NCI-H1930 (cell line): ENCODE measurements around the gene CDC25A.
"Not testable (repeated sequence)": the region's sequence is repeated elsewhere in the genome, so short reads cannot be mapped to it uniquely, and the experiment has no call there.

ENCODE experiments used
- DNase-seq, 2 experiments: peaks; one replicate each; lab custom pipeline; 2025; lab: John Stamatoyannopoulos, UW

Gene CDC25A

DNA sequence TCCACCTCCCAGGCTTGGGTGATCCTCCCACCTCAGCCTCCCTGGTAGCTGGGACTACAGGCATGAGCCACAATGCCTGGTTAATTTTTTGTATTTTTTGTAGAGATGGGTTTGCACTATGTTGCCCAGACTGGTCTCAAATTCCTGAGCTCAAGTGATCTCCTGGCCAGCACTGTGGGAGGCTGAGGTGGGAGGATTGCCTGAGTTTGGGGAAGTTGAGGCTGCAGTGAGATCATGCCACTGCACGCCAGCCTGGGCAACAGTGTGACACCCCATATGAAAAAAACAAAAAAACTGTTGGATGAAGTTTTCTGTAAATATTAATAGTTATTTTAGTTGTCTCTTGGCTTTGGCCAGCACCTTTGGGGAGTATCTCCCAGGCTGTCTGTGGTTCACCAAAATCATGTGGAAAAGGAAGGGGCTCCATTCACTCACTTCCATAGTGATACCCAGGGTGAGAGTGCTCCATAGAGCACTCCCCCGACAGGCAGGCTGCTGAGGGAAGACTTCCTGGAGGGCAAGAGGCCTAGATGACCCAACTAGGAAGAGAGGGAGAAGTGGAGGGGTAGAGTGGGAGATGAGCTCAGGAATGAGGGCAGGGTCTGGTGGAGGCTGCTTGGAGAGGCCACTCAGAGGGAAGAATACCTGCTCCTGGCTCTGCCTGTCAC is 47.1 kb downstream of the CDC25A start:
- DNase-seq = no peak

DNA sequence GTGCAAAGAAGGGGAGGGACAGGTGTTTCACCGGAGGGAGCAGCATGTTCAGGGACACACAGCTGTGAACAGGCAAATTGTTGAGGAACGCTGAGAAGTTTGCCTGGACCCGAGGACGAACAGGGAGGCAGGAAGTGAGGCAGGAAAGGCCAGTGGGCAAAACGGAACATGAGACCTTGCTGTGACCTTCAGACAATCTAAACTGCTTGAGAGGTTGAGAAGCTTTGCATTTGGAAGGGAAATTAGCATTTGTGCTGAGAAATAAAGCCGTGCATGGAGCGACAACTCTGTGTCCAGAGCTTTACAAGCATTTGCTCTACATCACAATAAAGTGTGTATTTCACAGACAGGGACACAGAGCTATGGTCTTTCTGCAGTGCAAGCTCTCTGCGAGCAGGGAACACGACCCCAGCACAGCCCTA is 47.9 kb downstream of the CDC25A start:
- no peak for DNase-seq

DNA sequence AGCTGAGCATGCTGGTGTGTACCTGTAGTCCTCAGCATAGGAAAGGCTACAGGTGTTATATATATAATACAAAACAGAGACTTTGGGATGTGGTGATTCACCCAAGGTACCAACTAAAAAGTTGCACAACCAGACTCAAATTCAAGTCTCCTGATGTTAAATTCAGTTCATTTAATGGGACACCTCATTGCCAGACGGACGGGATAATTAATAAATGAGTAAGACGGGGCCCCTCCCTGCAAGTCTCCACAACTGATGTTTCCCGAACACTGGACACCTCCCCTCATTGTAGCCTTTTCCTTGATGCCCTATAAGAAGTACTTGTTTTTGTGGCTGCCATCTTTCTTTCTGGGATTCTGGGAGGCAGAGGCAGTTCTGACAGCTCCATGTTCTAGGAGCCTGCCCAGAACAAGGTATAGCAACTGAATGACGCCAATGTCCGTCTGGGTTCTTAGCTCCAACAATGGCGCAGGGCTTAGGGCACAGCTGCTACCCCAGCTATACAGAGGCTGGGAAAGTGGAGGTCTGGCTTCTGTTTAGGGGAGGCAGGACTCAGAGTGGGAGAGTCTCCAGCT is 50.7 kb downstream of the CDC25A start:
- DNase-seq = no peak

DNA sequence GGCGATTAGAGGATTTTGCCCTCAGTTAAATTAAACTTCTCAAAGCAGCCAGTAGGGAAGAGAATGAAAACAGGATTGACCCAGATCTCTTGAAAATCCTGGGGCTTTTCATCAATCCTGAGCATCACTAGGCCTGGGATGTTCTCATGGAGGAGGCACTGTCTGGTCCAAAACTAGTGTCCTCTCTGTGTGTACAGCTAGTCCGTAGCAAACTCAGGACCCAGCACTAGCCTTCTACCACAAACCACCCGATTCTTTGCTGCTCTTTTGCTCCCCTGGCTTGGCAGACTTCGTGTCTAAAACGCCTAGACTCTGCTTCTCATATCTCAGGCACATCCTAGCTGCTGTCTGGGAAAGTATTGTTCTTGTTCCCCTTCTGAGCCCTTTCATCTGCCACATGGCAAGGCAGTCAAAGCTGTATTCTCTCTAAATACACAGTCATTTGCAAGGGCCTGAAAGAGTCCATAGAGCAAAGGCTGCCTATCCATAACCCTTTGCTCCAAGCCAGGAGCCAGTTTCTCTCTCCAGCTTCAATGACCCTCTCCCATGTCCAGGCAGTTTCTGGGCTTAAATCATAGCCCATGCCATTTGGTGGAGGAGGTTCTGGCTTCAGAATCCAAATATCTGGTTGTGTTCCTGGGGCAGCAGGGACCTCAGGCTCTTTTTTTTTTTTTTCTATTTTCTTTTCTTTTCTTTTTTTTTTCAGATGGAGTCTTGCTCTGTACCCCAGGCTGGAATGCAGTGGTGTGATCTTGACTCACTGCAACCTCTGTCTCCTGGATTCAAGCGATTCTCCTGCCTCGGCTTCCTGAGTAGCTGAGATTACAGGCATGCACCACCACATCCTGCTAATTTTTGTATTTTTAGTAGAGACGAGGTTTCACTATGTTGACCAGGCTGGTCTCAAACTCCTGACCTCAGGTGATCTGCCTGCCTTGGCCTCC is 52.4 kb downstream of the CDC25A start:
- no peak for DNase-seq

DNA sequence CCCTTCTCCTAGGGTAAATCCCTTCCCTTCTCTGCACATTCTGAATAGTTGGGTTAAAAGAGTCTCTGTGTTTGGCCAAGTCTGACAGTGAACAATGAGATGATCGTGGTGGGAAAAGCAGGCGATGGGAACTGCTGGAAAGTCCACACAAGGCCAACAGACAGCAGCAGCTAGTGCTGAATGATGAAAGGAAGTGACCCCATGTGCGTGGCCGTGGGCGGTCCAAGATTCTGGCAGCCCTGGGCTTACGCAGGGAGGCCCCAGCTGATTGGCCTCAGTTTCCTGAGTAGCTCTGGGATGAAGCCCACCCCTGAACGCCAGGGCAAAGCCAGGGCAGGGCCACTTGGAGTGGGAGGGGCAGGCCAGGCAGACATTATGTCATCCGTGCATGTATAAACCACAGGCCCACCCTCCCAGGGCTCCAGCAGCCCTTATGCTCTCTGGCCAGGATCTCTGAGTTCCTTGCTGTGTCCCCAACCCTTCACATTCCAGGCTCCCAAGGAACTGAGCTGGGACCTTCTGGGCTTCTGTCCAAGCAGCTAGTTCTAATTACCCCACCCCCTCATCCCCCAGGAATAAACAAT is 57.8 kb downstream of the CDC25A start:
- DNase-seq = no peak

DNA sequence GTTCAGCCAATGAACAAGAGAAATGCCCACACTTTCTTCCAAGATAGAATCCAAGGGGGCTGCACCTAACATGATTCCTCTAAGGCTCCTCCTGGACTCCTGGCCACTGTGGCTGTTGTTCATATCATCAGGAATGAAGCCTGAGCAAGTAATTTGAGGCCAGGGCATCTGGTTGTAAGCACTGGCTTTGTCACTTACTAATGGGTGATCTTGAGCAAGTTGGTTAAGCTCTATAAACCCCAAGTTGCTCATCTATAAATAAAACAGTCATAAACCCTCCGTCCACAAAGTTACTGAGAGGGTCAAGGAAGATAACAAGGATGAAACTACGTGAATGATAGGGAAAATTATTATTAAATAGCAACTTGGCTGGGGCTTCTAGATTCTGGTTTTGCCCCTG is 58.3 kb downstream of the CDC25A start:
- no peak for DNase-seq

DNA sequence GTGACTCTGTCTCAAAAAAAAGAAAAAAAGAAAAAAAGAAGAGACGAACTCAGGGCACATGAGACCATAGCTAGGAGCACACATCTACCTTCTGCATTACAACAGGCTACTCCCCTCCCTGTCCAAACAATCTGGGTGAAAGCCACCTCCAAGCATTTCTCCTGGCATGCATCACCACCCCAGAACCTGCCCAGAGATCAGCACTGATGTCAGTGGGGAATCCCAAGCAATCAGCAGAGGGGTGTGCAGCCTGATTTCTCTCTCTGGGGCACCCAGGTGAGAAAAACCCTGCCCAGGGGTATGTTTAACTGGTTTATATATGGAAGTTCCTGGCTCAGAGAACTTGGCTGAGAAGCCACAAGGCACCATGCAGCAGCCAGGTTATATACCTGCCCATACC is 59.4 kb downstream of the CDC25A start:
- no peak for DNase-seq

DNA sequence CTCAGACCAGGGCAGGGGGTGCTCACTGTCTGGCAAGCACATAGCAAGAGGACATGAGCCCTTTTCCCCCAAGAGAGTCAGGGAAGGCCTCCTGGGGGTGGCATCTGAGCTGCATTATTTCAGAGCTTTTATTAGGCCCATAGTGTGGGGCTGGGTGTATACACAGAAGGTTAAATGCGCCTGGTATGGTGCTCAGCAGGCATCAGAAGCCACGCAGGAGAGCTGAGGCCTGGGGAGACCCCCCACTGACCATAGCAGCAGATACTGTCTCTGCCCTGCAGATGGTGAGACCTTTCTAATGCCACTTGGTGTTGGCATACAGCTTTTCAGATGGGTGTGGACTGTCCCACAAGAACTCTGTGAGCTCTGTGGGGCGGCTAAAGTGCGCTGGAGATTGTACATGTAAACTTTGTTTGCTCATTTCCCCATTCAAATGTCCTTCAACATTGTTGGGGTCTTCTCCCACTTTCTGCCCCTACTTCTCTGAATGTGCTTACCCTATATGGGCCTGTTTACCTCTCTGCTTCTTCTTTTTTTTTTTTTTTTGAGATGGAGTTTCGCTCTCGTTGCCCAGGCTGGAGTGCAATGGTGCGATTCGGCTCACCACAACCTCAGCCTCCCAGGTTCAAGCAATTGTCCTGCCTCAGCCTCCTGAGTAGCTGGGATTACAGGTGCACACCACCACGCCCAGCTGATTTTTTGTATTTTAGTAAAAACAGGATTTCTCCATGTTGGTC is 62.2 kb downstream of the CDC25A start:
- DNase-seq = no peak

DNA sequence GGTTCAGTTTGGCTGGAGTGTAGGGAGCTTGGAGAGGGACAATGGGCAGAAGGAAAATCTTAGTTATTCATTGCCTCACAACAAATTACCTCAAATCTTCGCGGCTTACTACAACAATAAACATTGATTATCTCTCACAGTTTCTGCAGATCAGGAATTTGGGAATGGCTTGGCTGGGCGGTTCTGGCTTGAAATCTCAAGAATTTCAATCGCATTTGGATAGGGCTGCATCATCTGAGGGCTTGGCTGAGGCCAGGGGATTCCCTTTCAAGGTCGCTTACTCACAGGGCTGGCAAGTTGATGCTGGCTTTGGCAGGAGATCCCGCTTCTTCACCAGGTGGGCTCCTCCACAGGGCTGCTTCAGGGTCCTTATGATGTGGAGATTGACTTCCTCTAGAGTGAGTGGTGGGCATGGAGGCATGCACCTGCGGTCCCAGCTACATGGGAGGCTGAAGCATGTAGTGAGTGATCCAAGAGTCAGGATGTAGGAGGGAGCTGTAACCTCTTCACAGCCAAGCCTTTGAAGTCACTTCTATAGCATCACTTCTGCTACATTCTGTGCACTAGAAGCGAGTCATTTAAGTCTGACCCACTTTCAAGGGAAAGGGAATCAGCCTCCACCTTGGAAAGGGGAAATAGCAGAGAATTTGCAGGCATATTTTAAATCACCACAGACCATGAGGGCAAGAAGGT is 63.1 kb downstream of the CDC25A start:
- DNase-seq = no peak

DNA sequence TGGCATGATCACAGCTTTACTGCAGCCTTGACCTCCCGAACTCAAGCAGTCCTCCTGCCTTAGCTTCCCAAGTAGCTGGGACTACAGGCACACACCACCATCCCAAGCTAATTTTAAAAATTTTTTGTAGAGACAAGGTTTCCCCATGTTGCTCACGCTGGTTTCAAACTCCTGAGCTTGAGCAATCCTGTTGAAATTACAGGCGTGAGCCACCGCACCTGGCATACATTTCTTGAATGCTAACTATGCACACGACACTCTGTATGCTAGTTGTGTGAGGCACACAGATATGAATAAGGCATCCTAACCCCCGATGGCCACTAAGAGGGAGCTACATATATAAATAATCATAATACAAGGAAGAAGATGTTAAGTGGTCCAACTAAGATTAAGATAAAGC is 64.9 kb downstream of the CDC25A start:
- DNase-seq = no peak

DNA sequence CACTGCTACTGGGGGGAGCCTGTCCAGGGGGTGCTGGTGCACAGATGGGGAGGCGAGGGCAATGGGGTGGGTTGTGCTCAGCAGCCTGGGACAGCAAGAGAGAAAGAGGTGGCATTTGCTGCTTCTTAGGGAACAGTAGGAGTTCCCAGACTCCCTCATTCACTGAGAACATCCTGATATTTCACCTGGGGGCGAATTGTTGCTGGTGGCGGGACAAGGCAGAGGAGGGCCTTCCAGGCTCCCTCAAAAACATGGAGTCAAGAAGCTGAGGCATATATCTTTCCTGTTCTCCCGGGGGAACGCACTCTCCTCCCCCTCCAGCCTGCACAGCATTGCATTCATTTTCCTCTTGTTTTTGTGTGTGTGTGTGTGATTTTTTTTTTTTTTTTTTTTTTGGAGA is 65.7 kb downstream of the CDC25A start:
- no peak for DNase-seq

DNA sequence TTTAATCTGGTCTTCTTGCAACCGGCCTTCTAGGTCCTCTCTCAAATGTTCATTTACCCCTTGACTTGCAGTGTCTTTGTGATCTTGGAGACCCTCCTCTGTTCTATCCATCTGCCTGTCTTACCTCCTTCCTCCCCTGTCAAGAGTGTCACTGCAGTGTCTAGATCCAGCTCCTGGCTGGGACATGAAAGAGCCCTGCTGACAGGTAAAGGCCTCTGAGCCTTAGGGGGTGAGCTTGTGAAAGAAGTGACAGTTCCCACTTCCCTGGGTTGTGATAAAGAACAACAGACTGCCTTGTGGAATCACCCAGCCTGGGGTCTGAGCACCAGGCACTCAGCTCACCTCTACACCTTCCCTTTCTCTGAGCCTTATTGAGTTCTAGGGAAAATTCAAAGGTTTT is 68.0 kb downstream of the CDC25A start:
- DNase-seq = no peak

DNA sequence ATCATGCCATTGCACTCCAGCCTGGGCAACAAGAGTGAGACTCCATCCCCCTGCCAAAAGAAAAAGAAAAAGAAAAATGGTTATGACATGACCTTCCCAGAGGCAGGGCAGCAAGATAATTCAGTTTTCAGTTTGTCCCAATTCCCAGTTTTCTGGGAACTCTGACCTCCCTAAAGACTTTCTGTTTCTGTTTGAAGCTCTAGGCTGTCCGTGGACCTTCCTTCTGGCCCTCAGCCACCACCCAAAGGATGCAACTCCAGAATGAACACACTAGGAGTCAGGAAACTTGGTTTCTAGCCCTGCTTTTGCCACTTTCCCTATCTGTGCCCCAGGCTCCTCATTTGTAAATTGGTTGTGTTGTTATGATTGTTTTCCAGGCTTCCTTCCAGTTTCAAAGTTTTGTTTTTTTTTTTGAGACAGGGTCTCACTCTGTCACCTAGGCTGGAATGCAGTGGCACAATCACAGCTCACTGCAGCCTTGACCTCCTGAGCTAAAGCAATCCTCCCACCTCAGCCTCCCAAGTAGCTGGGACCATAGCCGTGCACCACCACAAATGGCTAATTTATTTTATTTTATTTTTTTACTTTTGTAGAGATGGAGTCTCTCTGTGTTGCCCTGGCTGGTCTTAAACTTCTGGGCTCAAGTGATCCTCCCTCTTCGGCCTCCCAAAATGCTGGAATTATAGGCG is 68.6 kb downstream of the CDC25A start:
- no peak for DNase-seq

DNA sequence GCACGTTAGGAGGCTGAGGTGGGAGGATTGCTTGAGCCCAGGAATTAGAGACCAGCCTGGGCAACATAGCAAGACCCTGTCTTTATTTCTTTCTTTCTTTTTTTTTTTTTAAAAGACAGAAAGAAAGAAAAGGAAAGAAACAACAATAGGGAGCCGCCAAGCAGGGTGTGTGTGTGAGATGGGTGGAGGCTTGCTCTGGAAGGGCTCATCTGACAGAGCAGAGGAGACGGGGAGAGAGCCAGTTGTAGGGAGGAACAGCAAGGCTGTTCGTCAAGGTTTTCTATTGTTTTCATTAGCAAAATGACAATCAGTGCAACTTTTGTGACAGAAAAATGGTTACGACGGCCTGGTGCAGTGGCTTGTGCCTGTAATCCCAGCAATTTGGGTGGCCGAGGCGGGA is 69.3 kb downstream of the CDC25A start:
- no peak for DNase-seq

DNA sequence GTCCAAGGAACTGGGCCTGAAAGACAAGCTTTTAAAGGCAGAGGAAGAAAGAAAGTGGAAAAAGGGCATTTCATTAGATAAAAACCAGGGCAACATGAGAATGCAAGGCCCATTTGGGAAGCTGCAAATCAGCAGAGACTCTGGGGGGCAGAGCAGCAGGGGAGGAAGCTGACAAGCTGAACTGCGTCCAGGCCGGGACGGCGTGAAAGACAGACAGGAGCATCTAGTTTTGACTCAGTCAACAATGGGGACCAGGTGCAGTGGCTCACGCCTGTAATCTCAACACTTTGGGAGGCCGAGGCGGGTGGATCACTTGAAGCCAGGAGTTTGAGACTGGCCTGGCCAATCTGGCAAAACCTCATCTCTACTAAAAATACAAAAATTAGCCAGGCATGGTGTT is 69.9 kb downstream of the CDC25A start:
- DNase-seq = no peak

DNA sequence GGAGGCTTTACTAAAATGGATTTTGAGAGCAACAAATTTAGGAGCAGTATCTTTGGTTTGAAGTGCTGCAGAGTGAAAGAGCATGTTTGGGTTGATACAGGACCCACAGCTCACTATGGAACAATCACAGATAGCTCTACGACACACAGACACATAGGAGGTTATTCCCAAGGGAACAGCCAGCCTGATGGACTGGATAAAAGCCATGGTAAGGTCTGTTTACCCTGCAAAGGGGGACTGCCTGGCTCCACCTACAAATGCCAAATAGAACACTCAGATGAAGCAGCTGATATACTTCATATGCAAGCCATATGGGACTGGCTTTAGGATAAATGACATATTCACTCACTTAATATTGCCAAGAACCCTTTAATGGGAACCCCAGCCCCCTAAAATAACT is 75.4 kb downstream of the CDC25A start:
- DNase-seq = no peak

DNA sequence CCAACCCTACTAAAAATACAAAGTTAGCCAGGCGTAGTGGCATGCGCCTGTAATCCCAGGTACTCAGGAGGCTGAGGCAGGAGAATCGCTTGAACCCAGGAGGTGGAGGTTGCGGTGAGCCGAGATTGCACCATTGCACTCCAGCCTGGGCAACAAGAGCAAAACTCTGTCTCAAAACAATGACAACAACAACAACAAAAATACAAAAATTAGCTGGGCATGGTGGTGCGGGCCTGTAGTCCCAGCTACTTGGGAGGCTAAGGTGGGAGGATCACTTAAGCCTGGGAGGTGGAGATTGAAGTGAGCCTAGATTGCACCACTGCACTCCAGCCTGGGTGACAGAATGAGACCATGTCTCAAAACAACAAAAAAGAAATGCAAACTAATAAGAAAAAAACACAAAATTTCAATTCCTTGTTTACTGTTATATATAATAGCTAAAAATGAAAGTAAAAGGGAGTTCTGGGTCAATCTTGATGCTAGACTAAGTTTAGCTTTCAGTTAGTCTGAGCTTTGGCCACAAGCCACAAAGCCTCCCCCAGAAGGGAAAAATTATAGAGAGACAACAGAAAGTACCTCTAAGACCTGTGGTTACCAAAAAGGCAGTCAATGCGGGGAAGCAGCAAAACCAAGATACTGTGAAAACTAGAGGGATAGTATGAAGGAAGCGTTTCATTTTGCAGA is 76.0 kb downstream of the CDC25A start:
- not testable (repeated sequence) for DNase-seq

DNA sequence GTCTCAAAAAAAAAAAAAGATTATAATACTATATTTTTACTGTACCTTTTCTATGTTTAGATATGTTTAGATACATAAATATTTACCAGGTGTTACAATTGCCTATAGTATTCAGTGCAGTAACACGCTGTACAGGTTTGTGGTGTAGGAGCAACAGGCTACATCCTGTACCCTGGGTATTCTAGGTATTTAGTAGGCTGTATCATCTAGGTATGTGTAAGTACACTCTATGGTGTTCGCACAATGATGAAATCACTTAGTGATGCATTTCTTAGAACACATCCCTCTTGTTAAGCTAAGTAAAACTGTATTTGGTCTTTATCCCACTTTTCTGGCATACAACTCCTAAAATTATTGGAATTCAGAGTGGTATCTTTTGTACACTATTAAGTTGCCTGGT is 77.8 kb downstream of the CDC25A start:
- DNase-seq = no peak

DNA sequence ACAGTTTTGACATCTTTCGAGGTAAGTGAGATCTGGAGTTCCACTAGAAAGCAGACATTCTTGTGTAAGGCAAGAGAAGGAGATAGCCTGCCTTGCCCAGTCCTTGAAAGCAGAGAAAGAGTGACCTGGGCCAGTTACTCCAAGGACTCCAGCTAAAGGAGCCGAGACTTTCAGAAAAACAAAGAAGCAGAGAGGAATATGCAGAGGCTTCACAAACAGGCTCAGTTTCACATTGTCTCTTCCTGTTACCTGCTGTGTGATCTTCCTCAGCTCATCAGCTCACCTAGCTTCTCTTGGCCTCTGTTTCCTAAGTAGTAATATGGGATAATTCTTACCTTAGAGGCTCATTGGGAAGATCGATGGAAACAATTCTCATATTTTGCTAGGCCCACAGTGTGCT is 81.0 kb downstream of the CDC25A start:
- no peak for DNase-seq
